ENCODE measurements around the gene NHS. TPM values are rescaled to one million over a fixed set of nuclear protein-coding genes. Genes with fewer than 3 reads are reported as not detected.

The NHS gene
- total RNA-seq, 1 donor: 10.5 TPM

DNA sequence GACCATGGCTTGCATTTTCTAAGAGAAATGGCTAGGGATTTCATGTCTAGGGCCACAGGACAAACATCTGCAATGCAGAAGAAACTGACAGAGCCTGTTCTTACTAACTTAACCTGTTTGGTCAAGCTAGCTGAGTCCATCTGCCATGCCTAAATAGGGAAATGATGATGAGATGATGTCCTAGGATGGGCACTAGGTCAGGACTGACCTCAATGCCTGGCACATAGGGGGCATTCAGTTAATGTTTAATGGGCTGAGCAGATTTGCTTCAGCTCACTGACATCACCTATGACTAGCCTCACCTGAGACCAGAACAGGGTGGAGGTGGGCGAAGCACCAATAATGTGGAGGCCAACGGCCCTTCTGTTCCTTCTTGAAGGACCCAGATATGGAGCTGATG is 188.1 kb downstream of the NHS start:
- H3K27ac ChIP-seq (ENCODE audit: low read depth, low read length): peak overlapping the region; percentile 71
- no peak overlapping the region for H2AFZ ChIP-seq (ENCODE audit: low read length)
- H3K27me3 ChIP-seq (ENCODE audit: insufficient read depth, low read length): no peaks in the 10 kb centered on the region
- no peak overlapping the region for H3K4me2 ChIP-seq (ENCODE audit: insufficient read depth, low read length)
- peaks cover 64% of the 10 kb centered on the region for H3K4me1 ChIP-seq (ENCODE audit: insufficient read depth, low read length)
- H3K79me2 ChIP-seq (ENCODE audit: insufficient read depth, low read length): peaks cover 6% of the 10 kb centered on the region
- DNase-seq (ENCODE audit: insufficient read length, low spot score, missing footprints): no peak
- no peaks in the 10 kb centered on the region for H3K36me3 ChIP-seq (ENCODE audit: insufficient read depth, low read length)
- TF ChIP-seq, protein P1, sequence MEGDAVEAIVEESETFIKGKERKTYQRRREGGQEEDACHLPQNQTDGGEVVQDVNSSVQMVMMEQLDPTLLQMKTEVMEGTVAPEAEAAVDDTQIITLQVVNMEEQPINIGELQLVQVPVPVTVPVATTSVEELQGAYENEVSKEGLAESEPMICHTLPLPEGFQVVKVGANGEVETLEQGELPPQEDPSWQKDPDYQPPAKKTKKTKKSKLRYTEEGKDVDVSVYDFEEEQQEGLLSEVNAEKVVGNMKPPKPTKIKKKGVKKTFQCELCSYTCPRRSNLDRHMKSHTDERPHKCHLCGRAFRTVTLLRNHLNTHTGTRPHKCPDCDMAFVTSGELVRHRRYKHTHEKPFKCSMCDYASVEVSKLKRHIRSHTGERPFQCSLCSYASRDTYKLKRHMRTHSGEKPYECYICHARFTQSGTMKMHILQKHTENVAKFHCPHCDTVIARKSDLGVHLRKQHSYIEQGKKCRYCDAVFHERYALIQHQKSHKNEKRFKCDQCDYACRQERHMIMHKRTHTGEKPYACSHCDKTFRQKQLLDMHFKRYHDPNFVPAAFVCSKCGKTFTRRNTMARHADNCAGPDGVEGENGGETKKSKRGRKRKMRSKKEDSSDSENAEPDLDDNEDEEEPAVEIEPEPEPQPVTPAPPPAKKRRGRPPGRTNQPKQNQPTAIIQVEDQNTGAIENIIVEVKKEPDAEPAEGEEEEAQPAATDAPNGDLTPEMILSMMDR (IDR thresholded peaks at IDR 0.05; ENCODE audit: extremely low read depth, low read depth, low read length): no peak
- no peaks in the 10 kb centered on the region for H4K20me1 ChIP-seq (ENCODE audit: insufficient read depth, low read length)
- H3K4me3 ChIP-seq (ENCODE audit: insufficient read depth, low read length): no peak overlapping the region
- no peaks in the 10 kb centered on the region for H3K9me3 ChIP-seq (ENCODE audit: low read depth, low read length)

GRCh38 chrX:17563515-17563914 is 188.5 kb downstream of the NHS start:
- no peak for DNase-seq (ENCODE audit: insufficient read length, low spot score, missing footprints)
- Histone ChIP-seq H3K4me2 (ENCODE audit: insufficient read depth, low read length) (no peak overlapping the region), H3K27me3 (ENCODE audit: insufficient read depth, low read length) (no peaks in the 10 kb centered on the region), H3K79me2 (ENCODE audit: insufficient read depth, low read length) (peaks cover 4% of the 10 kb centered on the region), H3K4me1 (ENCODE audit: insufficient read depth, low read length) (peaks cover 66% of the 10 kb centered on the region), H3K36me3 (ENCODE audit: insufficient read depth, low read length) (no peaks in the 10 kb centered on the region), H3K9me3 (ENCODE audit: low read depth, low read length) (no peaks in the 10 kb centered on the region), H2AFZ (ENCODE audit: low read length) (no peak overlapping the region), H4K20me1 (ENCODE audit: insufficient read depth, low read length) (no peaks in the 10 kb centered on the region), H3K27ac (ENCODE audit: low read depth, low read length) (peak overlapping the region; percentile 71), H3K4me3 (ENCODE audit: insufficient read depth, low read length) (no peak overlapping the region)
- TF ChIP-seq, protein P1 (IDR thresholded peaks at IDR 0.05; ENCODE audit: extremely low read depth, low read depth, low read length): no peak

DNA sequence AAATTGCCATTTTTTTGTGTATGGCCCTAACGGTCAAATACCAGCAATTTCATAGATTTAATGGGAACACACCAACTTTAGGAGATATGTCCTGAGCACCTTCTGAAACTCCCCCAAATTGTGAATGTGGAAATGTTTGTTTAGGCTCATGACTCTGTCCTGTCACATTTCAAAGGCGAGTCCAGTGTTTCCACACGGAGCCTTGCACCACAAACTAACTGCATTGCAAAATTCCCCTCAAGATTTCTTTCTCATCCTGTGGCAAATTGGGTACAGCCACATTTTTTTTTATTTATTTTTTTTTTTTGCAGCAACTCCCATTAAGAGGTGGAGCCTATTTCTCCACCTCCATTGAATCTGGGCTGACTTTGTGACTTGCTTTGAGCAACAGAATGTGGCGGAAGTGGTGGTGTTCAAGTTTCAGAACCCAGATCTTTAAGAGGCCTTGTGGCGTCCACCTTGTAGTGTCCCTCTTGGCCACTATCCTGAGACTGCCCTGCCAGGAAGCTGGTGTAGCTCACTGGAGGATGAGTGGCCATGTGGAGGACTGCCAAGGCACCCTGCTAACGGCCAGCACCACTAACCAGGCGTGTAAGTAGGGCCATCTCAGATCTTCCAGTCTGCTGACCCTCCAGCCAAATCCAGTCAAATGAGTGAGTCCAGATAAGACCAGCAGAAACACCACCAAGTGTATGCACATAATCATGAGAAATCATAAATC is 189.8 kb downstream of the NHS start:
- DNase-seq (ENCODE audit: insufficient read length, low spot score, missing footprints): no peak
- Histone ChIP-seq H3K4me1 (ENCODE audit: insufficient read depth, low read length) (peaks cover 55% of the 10 kb centered on the region), H2AFZ (ENCODE audit: low read length) (no peak overlapping the region), H3K9me3 (ENCODE audit: low read depth, low read length) (no peaks in the 10 kb centered on the region), H3K27me3 (ENCODE audit: insufficient read depth, low read length) (no peaks in the 10 kb centered on the region), H4K20me1 (ENCODE audit: insufficient read depth, low read length) (no peaks in the 10 kb centered on the region), H3K36me3 (ENCODE audit: insufficient read depth, low read length) (no peaks in the 10 kb centered on the region), H3K4me3 (ENCODE audit: insufficient read depth, low read length) (no peak overlapping the region), H3K4me2 (ENCODE audit: insufficient read depth, low read length) (peak overlapping the region; percentile 27), H3K27ac (ENCODE audit: low read depth, low read length) (peak overlapping the region; percentile 71), H3K79me2 (ENCODE audit: insufficient read depth, low read length) (peaks cover 4% of the 10 kb centered on the region)
- TF ChIP-seq, protein P1 (IDR thresholded peaks at IDR 0.05; ENCODE audit: extremely low read depth, low read depth, low read length): no peak

DNA sequence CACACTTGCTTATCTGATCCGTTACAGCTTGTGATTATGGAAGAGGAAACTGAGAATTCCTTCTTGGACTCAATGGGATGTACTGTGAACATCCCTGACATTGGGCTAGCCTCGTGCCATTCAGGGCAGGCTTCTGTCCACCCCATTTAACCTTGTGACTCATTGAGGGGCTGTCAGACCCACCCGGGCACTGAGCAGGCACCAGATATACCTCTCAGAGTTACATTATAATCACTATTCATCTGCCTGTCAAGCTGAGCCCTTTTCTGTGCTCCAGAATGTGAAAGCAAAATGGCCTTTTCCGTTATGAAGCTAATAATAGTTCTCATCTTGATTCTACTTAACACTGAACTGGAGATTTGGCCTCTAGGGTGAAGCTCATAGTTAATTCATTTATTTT is 191.7 kb downstream of the NHS start:
- H3K4me3 ChIP-seq (ENCODE audit: insufficient read depth, low read length): no peak overlapping the region
- no peaks in the 10 kb centered on the region for H3K9me3 ChIP-seq (ENCODE audit: low read depth, low read length)
- H3K4me1 ChIP-seq (ENCODE audit: insufficient read depth, low read length): peaks cover 43% of the 10 kb centered on the region
- H4K20me1 ChIP-seq (ENCODE audit: insufficient read depth, low read length): no peaks in the 10 kb centered on the region
- peaks cover under 1% of the 10 kb centered on the region for H3K79me2 ChIP-seq (ENCODE audit: insufficient read depth, low read length)
- DNase-seq (ENCODE audit: insufficient read length, low spot score, missing footprints): no peak
- TF ChIP-seq, protein P1 (IDR thresholded peaks at IDR 0.05; ENCODE audit: extremely low read depth, low read depth, low read length): no peak
- no peak overlapping the region for H2AFZ ChIP-seq (ENCODE audit: low read length)
- H3K4me2 ChIP-seq (ENCODE audit: insufficient read depth, low read length): peak overlapping the region; percentile 59
- no peaks in the 10 kb centered on the region for H3K36me3 ChIP-seq (ENCODE audit: insufficient read depth, low read length)
- H3K27ac ChIP-seq (ENCODE audit: low read depth, low read length): peak overlapping the region; percentile 69
- H3K27me3 ChIP-seq (ENCODE audit: insufficient read depth, low read length): no peaks in the 10 kb centered on the region

Measured in osteoblast (primary cell).